H1 (cell line): ENCODE results near the gene COL4A4. TPM values are rescaled to one million over a fixed set of nuclear protein-coding genes. Genes with fewer than 3 reads are reported as not detected.

ENCODE experiments used
- CTCF ChIA-PET: fragments of 300-600 bp; sonication (Branson Sonifier 250); formaldehyde crosslinking; loops from one replicate; lab custom pipeline; 2021; ENCODE audit not compliant: partially characterized antibody; lab: Charles Lee
- POLR2A ChIA-PET: fragments of 300-600 bp; sonication (Branson Sonifier 250); formaldehyde crosslinking; loops from one replicate; lab custom pipeline; 2021; ENCODE audit warnings: inconsistent platforms; ENCODE audit not compliant: partially characterized antibody; lab: Charles Lee
- DNase-seq, 2 experiments: peaks; one replicate each; pipeline versions ENCODE4 v3.0.0 to v3.0.0-alpha.2; 2010 to 2022; ENCODE audit warnings: low spot score in 2 of 2, low read depth in 1 of 2, mixed read lengths in 1 of 2
- FAIRE-seq: peaks from 2 replicates; lab custom pipeline; 2011; peaks lifted over from hg19 to GRCh38; lab: Jason Lieb, UNC
- H2AFZ ChIP-seq: 2 replicates; pipeline ENCODE4 v1.8.1; 2012; ENCODE audit warnings: low read length, inconsistent platforms
- H2AK5ac ChIP-seq: 2 replicates; pipeline ENCODE4 v1.6.1; 2013; ENCODE audit warnings: low read depth, low read length
- H2BK120ac ChIP-seq: replicated peaks from 2 replicates; pipeline ENCODE3; 2013; ENCODE audit warnings: low read depth, low read length, inconsistent platforms
- H2BK12ac ChIP-seq: 2 replicates; pipeline ENCODE4 v1.6.1; 2013; ENCODE audit warnings: low read depth, low read length
- H2BK15ac ChIP-seq: 2 replicates; pipeline ENCODE4 v1.6.1; 2013; ENCODE audit warnings: low read length
- H2BK20ac ChIP-seq: 2 replicates; pipeline ENCODE4 v1.6.1; 2013; ENCODE audit warnings: low read length
- H2BK5ac ChIP-seq: 2 replicates; pipeline ENCODE4 v1.6.1; 2013; ENCODE audit warnings: low read depth, low read length
- H3K14ac ChIP-seq: 2 replicates; pipeline ENCODE4 v1.6.1; 2013; ENCODE audit warnings: inconsistent platforms; ENCODE audit not compliant: insufficient read length
- H3K18ac ChIP-seq: 2 replicates; pipeline ENCODE4 v1.6.1; 2013; ENCODE audit warnings: low read length; ENCODE audit errors: extremely low read depth
- H3K23ac ChIP-seq: 2 replicates; pipeline ENCODE4 v1.6.1; 2013; ENCODE audit warnings: inconsistent platforms; ENCODE audit not compliant: insufficient read length
- H3K23me2 ChIP-seq: 2 replicates; pipeline ENCODE4 v1.6.1; 2013; ENCODE audit warnings: low read depth, low read length
- H3K27ac ChIP-seq: 2 replicates; pipeline ENCODE4 v1.6.1; 2011; ENCODE audit warnings: low read depth, low read length, inconsistent platforms
- H3K27me3 ChIP-seq, 4 experiments: replicated peaks in 1 of 4; 1 replicate in 1 of 4; 2 replicates in 3 of 4; pipeline versions ENCODE4 v1.6.1 to v1.8.1; 2011 to 2013; ENCODE audit warnings: low read length in 3 of 4, mild to moderate bottlenecking in 3 of 4, inconsistent platforms in 2 of 4, mixed read lengths in 2 of 4, moderate library complexity in 1 of 4; ENCODE audit not compliant: control insufficient read depth in 3 of 4, insufficient read depth in 3 of 4; ENCODE audit errors: extremely low read depth in 1 of 4
- H3K36me3 ChIP-seq, 4 experiments: 2 replicates each; pipeline versions ENCODE4 v1.6.1 to v1.8.1; 2011 to 2013; ENCODE audit warnings: mild to moderate bottlenecking in 4 of 4, low read length in 3 of 4, moderate library complexity in 2 of 4, control low read depth in 1 of 4, inconsistent platforms in 1 of 4; ENCODE audit not compliant: insufficient read depth in 4 of 4, control insufficient read depth in 2 of 4
- H3K4ac ChIP-seq: replicated peaks from 2 replicates; pipeline ENCODE3; 2013; ENCODE audit warnings: low read length, low read depth, mixed read lengths, inconsistent platforms; ENCODE audit not compliant: insufficient read length
- H3K4me1 ChIP-seq, 4 experiments: replicated peaks in 1 of 4; 1 replicate in 1 of 4; 2 replicates in 3 of 4; pipeline versions ENCODE4 v1.6.1 to v1.8.1; 2011 to 2013; ENCODE audit warnings: low read length in 3 of 4, inconsistent platforms in 2 of 4, mixed read lengths in 1 of 4; ENCODE audit not compliant: insufficient read depth in 4 of 4, control insufficient read depth in 3 of 4
- H3K4me2 ChIP-seq, 2 experiments: 2 replicates each; pipeline versions ENCODE4 v1.6.1 to v1.8.1; 2011 to 2013; ENCODE audit warnings: low read depth in 2 of 2, low read length in 2 of 2, control low read depth in 1 of 2, inconsistent platforms in 1 of 2, mild to moderate bottlenecking in 1 of 2; ENCODE audit not compliant: insufficient read depth in 1 of 2
- H3K4me3 ChIP-seq, 4 experiments: fragments of 200-600, 300-600 bp in 1 of 4; sonication (generic), shearing (Covaris generic), sonication (Bioruptor Twin) in 1 of 4; 2 replicates each; pipeline versions ENCODE4 v1.5.1 to v1.8.1; 2011 to 2016; ENCODE audit warnings: low read length in 4 of 4, low read depth in 3 of 4, control low read depth in 2 of 4, inconsistent platforms in 2 of 4, mild to moderate bottlenecking in 2 of 4, mixed read lengths in 1 of 4, moderate library complexity in 1 of 4; ENCODE audit not compliant: insufficient read depth in 2 of 4; ENCODE audit errors: extremely low read depth in 1 of 4
- H3K56ac ChIP-seq: replicated peaks from 2 replicates; pipeline ENCODE3; 2013; ENCODE audit warnings: low read depth, mild to moderate bottlenecking, mixed read lengths, low read length, inconsistent platforms; ENCODE audit not compliant: insufficient read length
- H3K79me1 ChIP-seq: 2 replicates; pipeline ENCODE4 v1.6.1; 2013; ENCODE audit warnings: low read depth, low read length, control low read depth
- H3K79me2 ChIP-seq, 2 experiments: 2 replicates each; pipeline versions ENCODE4 v1.6.1 to v1.8.1; 2012 to 2013; ENCODE audit warnings: low read length in 2 of 2, mild to moderate bottlenecking in 2 of 2, inconsistent platforms in 1 of 2; ENCODE audit not compliant: insufficient read depth in 2 of 2, control insufficient read depth in 1 of 2
- H3K9ac ChIP-seq, 4 experiments: replicated peaks in 1 of 4; 1 replicate in 1 of 4; 2 replicates in 3 of 4; pipeline versions ENCODE4 v1.6.1 to v1.8.1; 2011 to 2013; ENCODE audit warnings: low read depth in 3 of 4, low read length in 3 of 4, control low read depth in 2 of 4, mild to moderate bottlenecking in 2 of 4, moderate library complexity in 2 of 4, inconsistent platforms in 1 of 4; ENCODE audit errors: extremely low read depth in 1 of 4
- H3K9me3 ChIP-seq, 2 experiments: 2 replicates each; pipeline versions ENCODE4 v1.6.1 to v1.8.1; 2012 to 2013; ENCODE audit warnings: mild to moderate bottlenecking in 2 of 2, moderate library complexity in 2 of 2, control low read depth in 1 of 2, inconsistent platforms in 1 of 2, low read depth in 1 of 2, low read length in 1 of 2, mixed read lengths in 1 of 2; ENCODE audit not compliant: insufficient read depth in 2 of 2
- H4K20me1 ChIP-seq, 2 experiments: replicated peaks in 1 of 2; 2 replicates each; pipeline versions ENCODE3 to v1.8.1; 2011 to 2013; ENCODE audit warnings: inconsistent platforms in 2 of 2, low read length in 2 of 2, mild to moderate bottlenecking in 1 of 2; ENCODE audit not compliant: insufficient read depth in 2 of 2, control insufficient read depth in 1 of 2
- H4K5ac ChIP-seq: 2 replicates; pipeline ENCODE4 v1.6.1; 2013; ENCODE audit warnings: low read length, low read depth, mixed read lengths, inconsistent platforms; ENCODE audit not compliant: insufficient read length
- H4K8ac ChIP-seq: 2 replicates; pipeline ENCODE4 v1.8.0; 2013; ENCODE audit warnings: mild to moderate bottlenecking, moderate library complexity, low read length, inconsistent platforms; ENCODE audit not compliant: insufficient read depth; ENCODE audit errors: extremely low read depth
- H4K91ac ChIP-seq: replicated peaks from 2 replicates; pipeline ENCODE3; 2013; ENCODE audit warnings: low read length, mixed read lengths, inconsistent platforms; ENCODE audit not compliant: insufficient read length
- EZH2 ChIP-seq: fragments of 200-600 bp; sonication (generic); IDR thresholded peaks from 2 replicates; pipeline ENCODE4 v1.7.1; 2012; ENCODE audit warnings: low read depth, mild to moderate bottlenecking, moderate library complexity, low read length, inconsistent platforms; ENCODE audit not compliant: severe bottlenecking
- KDM4A ChIP-seq: IDR thresholded peaks from one replicate; pipeline ENCODE4 v1.7.1; 2012; ENCODE audit warnings: low read depth, mild to moderate bottlenecking, moderate library complexity, low read length, inconsistent platforms; ENCODE audit not compliant: severe bottlenecking
- PHF8 ChIP-seq: fragments of 200-600 bp; sonication (generic); conservative IDR thresholded peaks from 2 replicates; pipeline ENCODE4 v1.7.1; 2012; ENCODE audit warnings: low read depth, mild to moderate bottlenecking, inconsistent platforms, low read length, moderate library complexity
- RXRA ChIP-seq: IDR thresholded peaks from 2 replicates; pipeline ENCODE4 v1.6.1; 2011; ENCODE audit warnings: low read depth, mild to moderate bottlenecking, low read length, moderate library complexity; ENCODE audit not compliant: insufficient read depth
- WGBS, 2 experiments: shearing (Covaris generic) in 1 of 2; methylation state at CpG; one replicate each; pipeline versions ENCODE4 v1.1.6 to v1.1.7; 2013 to 2015; ENCODE audit warnings: low lambda C conversion rate in 2 of 2, mixed read lengths in 2 of 2, inconsistent platforms in 1 of 2, low coverage in 1 of 2, missing lambda C conversion rate in 1 of 2; ENCODE audit not compliant: insufficient replicate concordance in 2 of 2, insufficient coverage in 1 of 2, insufficient read length in 1 of 2; ENCODE audit errors: extremely low coverage in 1 of 2, missing lambda C conversion rate in 1 of 2; 5-methylcytosine and 5-hydroxymethylcytosine counted together
- long read RNA-seq, 2 experiments: library from RNA in 1 of 2; library from capped mRNA in 1 of 2; stranded (forward); transcript quantifications; one replicate each; pipeline ENCODE4 v2.0.0, GENCODE V29; 2021; ENCODE audit warnings: inconsistent platforms in 1 of 2
- polyA minus RNA-seq, 3 experiments: library from RNA; depleted of rRNA, polyadenylated mRNA; stranded (reverse); fragments of >200 nt; gene quantifications; 1 replicate in 2 of 3; 2 replicates in 1 of 3; pipeline ENCODE4 v1.2.3, GENCODE V29; 2011
- polyA plus RNA-seq, 7 experiments: library from polyadenylated mRNA; depleted of rRNA in 3 of 7; stranded (reverse) in 5 of 7; unstranded in 2 of 7; fragments of >200 nt in 5 of 7; fragments of 200-250 nt in 2 of 7; gene quantifications; 1 replicate in 5 of 7; 2 replicates in 1 of 7; 4 replicates in 1 of 7; pipeline versions ENCODE4 v1.2.1 to v1.2.3, GENCODE V29; 2011 to 2013; ENCODE audit warnings: missing spikeins in 2 of 7, mixed read lengths in 2 of 7
- total RNA-seq: library from RNA; stranded (reverse); fragmentation: NEBNext Ultra II Directional; extraction: Animal tissue kit (Norgen Biotek cat#: 25700); gene quantifications from 2 replicates; pipeline ENCODE4 v1.2.1, GENCODE V29; 2021
- TF ChIP-seq, protein P1 (sequence below): IDR thresholded peaks from 2 replicates; pipeline ENCODE4 v1.6.1; 2012; ENCODE audit warnings: inconsistent platforms

The COL4A4 gene
- total RNA-seq, result 0.67 and 1.7 TPM in 2 replicates
- 0.33 TPM in 2 replicates for polyA plus RNA-seq (2011; rRNA removed)
- polyA plus RNA-seq (2011; cell fraction: cytosol; rRNA removed), result 0.39 TPM
- polyA plus RNA-seq (2011; cell fraction: nucleus; rRNA removed), result 1.9 TPM
- 0.32 to 0.44 TPM (median 0.41 TPM) in 4 replicates for polyA plus RNA-seq (2012, experiment 1 of 2)
- polyA plus RNA-seq (2012, experiment 2 of 2), result 0.13 TPM
- 0.99 TPM for polyA plus RNA-seq (2013, experiment 1 of 2)
- 0.87 TPM for polyA plus RNA-seq (2013, experiment 2 of 2)
- 0.50 and 0.59 TPM in 2 replicates for polyA minus RNA-seq (2011; rRNA and poly(A)+ RNA removed)
- polyA minus RNA-seq (2011; cell fraction: cytosol; rRNA and poly(A)+ RNA removed), result 0.22 TPM
- polyA minus RNA-seq (2011; cell fraction: nucleus; rRNA and poly(A)+ RNA removed), result 0.80 TPM
- long read RNA-seq, experiment 1, partial matches to known transcripts, result 0 of 1 reads
- long read RNA-seq, experiment 1, other reads (novel, unspliced or antisense), result 1 of 1 reads
- long read RNA-seq, experiment 2, result 0 reads

DNA sequence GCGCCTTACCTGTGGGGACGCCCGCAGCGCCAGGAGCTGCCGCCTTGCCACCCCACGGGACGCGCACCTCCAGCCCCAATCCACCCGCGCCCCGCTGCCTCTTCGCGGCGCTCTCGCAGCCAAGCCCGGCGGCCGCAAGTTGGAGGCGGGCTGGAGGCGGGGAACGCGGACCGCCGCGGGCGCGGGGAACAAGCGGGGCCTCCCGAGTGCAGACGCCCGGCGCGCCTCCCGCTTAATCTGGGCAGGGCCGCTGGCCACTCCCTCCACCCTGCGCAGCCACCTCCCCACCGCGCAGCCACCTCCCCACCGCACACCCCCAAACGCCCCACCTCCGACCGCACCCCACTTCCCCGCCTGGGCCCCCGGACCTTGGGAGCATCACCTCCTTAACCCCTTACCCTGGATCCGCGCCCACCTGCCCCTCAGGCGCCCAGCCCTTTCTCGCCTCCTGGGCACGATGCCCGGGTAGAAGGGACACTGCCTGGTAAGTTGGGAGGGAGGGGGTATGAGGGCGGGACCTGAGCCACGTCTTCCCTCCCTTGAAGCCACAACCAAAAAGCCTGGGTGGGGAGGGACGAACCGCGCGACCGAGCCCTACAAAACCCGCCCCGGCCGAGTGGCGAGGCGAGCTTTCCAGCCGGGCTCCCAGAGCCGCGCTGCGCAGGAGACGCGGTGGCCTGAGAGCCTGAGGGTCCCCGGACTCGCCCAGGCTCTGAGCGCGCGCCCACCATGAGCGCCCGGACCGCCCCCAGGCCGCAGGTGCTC, at the start of gene COL4A4, which contains the start of gene COL4A3:
COL4A4 (minus strand) TSS at position 208 of the 765 bp plus-strand sequence. CDS start 16,722 bp downstream, outside the sequence.
COL4A3 (plus strand) TSS at position 627 of the 765 bp plus-strand sequence; CDS start at position 730, 103 bp downstream.
- Histone ChIP-seq H2BK20ac (no peak within 1 kb of the TSS), H4K5ac (no peak within 1 kb of the TSS), H2AFZ (peak within 1 kb of the TSS; percentile 93), H2BK12ac (no peak within 1 kb of the TSS; the same call in 1 of the 2 replicates), H4K20me1 (peaks cover 0 to 5% of the 10 kb centered on the region in 2 experiments), H3K4ac (no peak within 1 kb of the TSS), H3K36me3 (no peaks in the 10 kb centered on the region), H2BK120ac (no peak within 1 kb of the TSS), H3K23ac (no peak within 1 kb of the TSS), H3K27ac (no peak within 1 kb of the TSS), H3K9ac (no peak within 1 kb of the TSS), H2AK5ac (no peak within 1 kb of the TSS), H3K79me1 (no peaks in the 10 kb centered on the region), H3K4me1 (peaks cover 0 to 4% (median under 1%) of the 10 kb centered on the region in 4 experiments; a peak in 2 of 7 replicates), H3K9me3 (no peaks in the 10 kb centered on the region), H2BK5ac (no peak within 1 kb of the TSS), H3K14ac (no peak within 1 kb of the TSS), H3K4me2 (peak within 1 kb of the TSS; percentile 54 to 91), H3K56ac (no peak within 1 kb of the TSS), H3K79me2 (no peaks in the 10 kb centered on the region), H3K18ac (no peak within 1 kb of the TSS), H2BK15ac (no peak within 1 kb of the TSS), H3K23me2 (peaks cover 15% of the 10 kb centered on the region; the same call in 1 of the 2 replicates), H4K91ac (no peak within 1 kb of the TSS), H4K8ac (peak within 1 kb of the TSS; percentile 28; the same call in 1 of the 2 replicates), H3K4me3 (peak within 1 kb of the TSS; percentile 37 to 77 (median 54)), H3K27me3 (peaks cover 5 to 33% (median 22%) of the 10 kb centered on the region in 4 experiments)
- no peak for FAIRE-seq
- ChIA-PET CTCF (interaction anchor here (0.7 kb wide), 1 partner anchor 29 kb away, joined by 4 read pairs; no protein-coding TSS in a partner anchor), POLR2A (no interaction called here)
- DNase-seq, result peak in 1 of 2 experiments; percentile 66
- 3% methylated on average over 47 of the region's 77 CpGs; no CpG with 5 or more reads in 1 of the 2 experiments for WGBS, 2 experiments
- TF ChIP-seq PHF8 (0 out of 2 replicates have a peak, but pooled peaks have one; percentile 9), KDM4A (peak; percentile 76), EZH2 (peak; percentile 62), RXRA (no peak)
- TF ChIP-seq, protein P1, sequence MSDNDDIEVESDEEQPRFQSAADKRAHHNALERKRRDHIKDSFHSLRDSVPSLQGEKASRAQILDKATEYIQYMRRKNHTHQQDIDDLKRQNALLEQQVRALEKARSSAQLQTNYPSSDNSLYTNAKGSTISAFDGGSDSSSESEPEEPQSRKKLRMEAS, result peak; percentile 26; the same call in 1 of the 2 replicates
